Motor neuron (in vitro differentiated cells): Measurements from ENCODE around the gene OR10G3. TPM values are rescaled to one million over a fixed set of nuclear protein-coding genes. Genes with fewer than 3 reads are reported as not detected.

Experiments
- total RNA-seq, 8 experiments: library from RNA; unstranded; fragments of 300-600 nt; gene quantifications; 2 replicates each; pipeline versions ENCODE4 v1.2.3 to v1.2.4, GENCODE V29; 2022

Gene OR10G3
- total RNA-seq, 8 experiments from 2014 or later: 0.24 to 0.36 TPM; not detected in 6

Other genes with a start within 250 kb of the OR10G3 start
- gene SUPT16H, start 196.1 kb downstream of the OR10G3 start, total RNA-seq: 100 to 1,000 TPM in 3 of 8 experiments, 10 to 100 TPM in 5; 67.9 to 155 (median 81.9) TPM
- 100 to 1,000 TPM in 2 of 8 experiments, 10 to 100 TPM in 6; 48.7 to 114 (median 81.1) TPM for gene CHD8, start 124.0 kb downstream of the OR10G3 start, total RNA-seq
- 10 to 100 TPM; 23.8 to 61.2 (median 47.8) TPM for gene RAB2B, start 103.1 kb downstream of the OR10G3 start, total RNA-seq
- gene TOX4, start 102.9 kb downstream of the OR10G3 start, total RNA-seq: 10 to 100 TPM; 25.1 to 59.3 (median 35.3) TPM
- 10 to 100 TPM; 26.6 to 76.2 (median 49.8) TPM for gene METTL3, start 68.7 kb downstream of the OR10G3 start, total RNA-seq
- 10 to 100 TPM in 7 of 8 experiments, under 1 TPM in 1; 0.66 to 92.5 (median 37.5) TPM for gene SALL2, start 53.7 kb downstream of the OR10G3 start, total RNA-seq
- under 1 TPM in 2 of 8 experiments, not detected in 6; 0.18 to 0.33 TPM for gene OR10G2, start 54.9 kb upstream of the OR10G3 start, total RNA-seq
- gene OR4E2, start 73.8 kb upstream of the OR10G3 start, total RNA-seq: under 1 TPM in 1 of 8 experiments, not detected in 7; 0.57 TPM
- under 1 TPM in 4 of 8 experiments, not detected in 4; 0.18 to 0.52 (median 0.31) TPM for gene OR4E1, start 93.7 kb upstream of the OR10G3 start, total RNA-seq